SK-MEL-5 (cell line): Measurements from ENCODE around the gene TRERF1. TPM values are rescaled to one million over a fixed set of nuclear protein-coding genes. Genes with fewer than 3 reads are reported as not detected.

ENCODE experiments used
- DNase-seq: peaks from one replicate; pipeline ENCODE4 v3.0.0-alpha.2; 2016; ENCODE audit warnings: low read depth, low spot score
- in situ Hi-C: cut with HindIII; loops from 2 replicates; pipeline ENCODE4 v1.10.0; 2016; ENCODE audit warnings: low sequenced_read_pairs, high pct_unique_total_duplicates, low pct_unique_long_range_greater_than_20kb
- total RNA-seq: library from RNA; depleted of rRNA; stranded (reverse); fragments of >200 nt; shearing (Covaris generic); gene quantifications from 2 replicates; pipeline ENCODE4 v1.2.3, GENCODE V29; 2014

TRERF1 gene
- total RNA-seq, 1 experiment from 2014 or later = 2.3 TPM

DNA sequence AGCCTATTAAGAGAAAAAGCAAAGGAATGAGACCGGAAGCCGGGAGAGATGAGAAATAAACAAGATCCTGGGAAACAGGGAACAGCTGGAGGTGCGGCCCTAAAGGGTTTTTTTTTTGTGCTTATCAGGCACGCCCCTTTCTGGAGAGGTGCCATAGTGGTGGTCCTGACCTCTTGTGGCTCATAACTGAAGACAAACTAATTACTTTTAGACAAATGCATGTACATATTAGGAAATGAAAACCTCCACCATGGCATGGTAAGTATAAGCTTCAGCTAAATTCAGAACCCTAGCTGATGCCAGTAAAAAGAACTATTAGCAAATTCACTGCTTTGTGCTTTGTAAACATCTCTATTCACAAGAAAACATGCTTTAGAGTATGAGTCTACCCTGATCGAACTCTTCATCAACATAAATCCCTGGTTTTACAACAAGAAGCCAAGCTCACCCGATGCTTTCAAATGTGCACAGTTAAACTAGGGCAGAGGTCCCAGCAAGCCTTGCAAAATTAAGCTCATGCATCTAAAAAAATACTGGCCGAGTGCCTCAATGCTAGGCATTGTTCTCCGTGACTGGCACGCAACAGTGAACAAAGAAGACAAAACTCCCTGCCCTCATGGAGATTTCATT lies 137.7 kb downstream of the TRERF1 start:
- DNase-seq = no peak
- in situ Hi-C loops = no loop called here

DNA sequence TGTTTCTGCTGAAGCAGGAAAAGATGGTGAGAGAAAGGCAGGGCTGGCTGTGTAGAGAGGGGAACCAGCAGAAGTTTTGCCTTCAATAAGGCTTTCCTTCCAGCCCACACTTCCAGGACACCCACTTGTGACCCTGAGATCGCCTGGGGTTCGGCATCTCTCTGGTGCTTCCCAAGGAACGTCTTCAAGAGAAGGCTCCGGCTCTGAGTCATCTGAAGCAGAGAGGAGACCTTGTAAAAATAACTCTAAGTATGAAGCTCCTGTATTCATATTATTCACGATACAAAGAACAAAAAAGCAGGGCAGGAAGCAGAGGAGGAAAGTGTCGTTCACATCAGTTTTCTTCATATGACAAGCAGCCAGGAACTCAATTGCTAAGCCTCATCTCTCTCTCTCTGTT lies 138.7 kb downstream of the TRERF1 start:
- DNase-seq = no peak
- in situ Hi-C loops = no loop called here

DNA sequence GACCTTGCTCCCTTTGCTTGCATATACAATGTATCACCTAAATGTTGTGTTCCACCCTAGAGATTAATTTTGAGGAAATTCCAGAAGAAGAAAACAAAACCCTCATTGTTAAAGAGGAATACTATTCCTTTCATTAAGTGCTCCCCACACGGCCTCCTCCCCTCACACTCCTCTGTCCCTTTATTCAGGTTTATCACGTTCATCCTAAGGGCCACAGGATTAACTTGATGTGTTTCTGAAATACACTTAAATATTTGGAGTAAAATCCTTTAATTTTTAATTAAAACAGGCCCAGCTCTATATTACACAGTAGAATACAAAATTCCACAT lies 144.6 kb downstream of the TRERF1 start:
- DNase-seq = peak; percentile 29
- in situ Hi-C loops = no loop called here

DNA sequence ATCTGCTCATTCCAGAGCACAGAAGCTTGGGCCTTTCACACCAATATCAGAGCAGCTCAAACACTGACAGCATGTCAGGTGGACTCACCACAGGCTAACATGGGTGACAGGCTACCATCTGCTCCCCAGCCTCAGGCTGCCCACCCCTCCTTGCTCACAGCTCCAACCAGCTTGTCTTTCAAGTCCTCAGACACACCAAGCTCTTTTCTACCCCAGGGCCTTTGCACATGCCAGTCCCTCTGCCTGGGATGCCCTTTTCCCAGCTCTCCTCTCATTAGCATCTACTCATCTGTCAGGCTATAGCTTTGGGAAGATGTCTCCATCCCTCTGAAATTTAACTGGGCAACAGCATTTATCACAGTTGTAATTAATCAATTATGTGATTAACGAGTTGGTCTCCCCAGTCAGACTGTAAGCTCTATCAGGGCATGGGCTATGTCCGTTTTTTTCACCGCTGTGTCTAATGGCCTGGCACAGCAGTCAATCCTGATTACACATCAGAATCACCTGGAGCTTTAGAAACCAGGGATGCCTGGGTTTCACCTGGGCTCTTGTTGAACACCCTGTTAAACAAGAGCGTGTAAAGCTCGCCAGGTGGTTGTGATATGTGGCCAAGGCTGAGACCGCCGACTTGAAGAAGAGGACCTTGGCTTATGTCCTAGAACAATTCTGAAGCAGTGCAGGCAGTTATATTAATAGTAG lies 145.1 kb downstream of the TRERF1 start:
- no peak for DNase-seq
- in situ Hi-C loops = no loop called here

DNA sequence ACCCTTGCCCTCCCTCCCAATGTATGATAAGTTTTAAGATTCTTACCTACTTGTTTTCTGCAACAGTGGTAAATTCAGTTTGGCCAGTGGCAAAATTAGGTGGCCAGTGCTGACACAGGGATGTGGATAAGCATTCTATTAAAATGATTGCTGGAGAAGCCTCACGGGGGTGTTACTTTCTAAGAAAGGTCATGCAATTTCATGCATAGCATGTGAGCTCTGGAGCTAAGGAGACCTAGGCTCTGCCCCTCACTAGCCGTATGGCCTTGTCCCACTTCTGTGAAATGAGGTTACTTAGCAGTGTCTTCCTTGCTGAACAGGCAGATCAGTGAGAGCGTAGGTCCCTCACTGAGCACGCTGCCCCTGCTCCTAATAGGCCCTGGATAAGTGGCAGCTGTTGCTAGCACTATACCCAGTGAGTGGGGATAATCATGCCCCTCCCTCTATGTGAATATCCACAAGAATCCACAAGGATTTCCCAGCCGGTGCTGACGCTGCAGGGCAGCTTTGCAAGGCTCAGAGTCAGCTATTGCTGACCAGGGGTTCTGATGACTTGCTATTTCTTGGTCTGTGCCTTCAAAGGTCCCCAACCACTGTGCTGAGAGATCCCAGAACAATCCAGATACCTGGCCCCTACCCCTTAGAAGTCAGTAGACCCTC lies 147.5 kb downstream of the TRERF1 start:
- in situ Hi-C loops = no loop called here
- DNase-seq = no peak

DNA sequence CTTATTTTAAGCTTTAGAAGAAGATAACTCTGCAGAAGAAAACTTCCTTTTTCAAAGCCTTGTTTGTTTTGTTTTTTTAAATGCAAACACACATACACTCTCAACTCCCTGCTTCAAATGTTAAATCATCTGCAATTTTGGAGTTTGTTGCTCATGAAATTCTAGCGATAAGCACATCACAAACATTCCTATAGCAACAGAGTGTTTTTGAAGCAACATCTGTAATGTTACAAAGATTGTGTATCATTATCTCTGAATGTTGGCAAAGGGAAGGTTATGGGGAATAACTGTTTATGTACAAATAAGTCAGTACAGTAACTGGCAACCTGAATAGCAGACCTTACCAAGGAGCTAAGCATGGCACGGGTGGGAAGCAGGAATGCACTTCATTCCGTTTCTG lies 149.3 kb downstream of the TRERF1 start:
- DNase-seq = no peak

DNA sequence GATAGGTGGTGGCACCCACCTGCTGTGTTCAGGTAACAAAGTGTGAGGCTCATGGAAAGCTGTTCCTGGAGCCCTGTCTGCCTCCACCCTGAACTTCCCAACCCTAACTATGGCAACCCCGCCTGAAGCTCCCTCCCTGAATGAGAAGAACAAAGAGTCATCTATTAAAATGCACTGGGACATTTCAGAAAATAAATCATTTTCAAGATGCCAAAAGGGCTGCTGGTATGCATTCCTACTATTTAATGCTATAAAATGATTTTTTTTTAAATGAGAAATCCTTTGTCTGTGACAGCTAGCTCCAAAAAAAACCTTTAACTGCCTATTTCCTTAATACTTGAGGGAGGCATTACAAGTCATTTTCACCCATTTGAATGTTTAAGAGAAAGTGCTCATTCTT lies 149.7 kb downstream of the TRERF1 start:
- in situ Hi-C loops = no loop called here
- DNase-seq = no peak

More for the DNA sequence above, 149.3 kb downstream of the TRERF1 start:
- in situ Hi-C loops = no loop called here

DNA sequence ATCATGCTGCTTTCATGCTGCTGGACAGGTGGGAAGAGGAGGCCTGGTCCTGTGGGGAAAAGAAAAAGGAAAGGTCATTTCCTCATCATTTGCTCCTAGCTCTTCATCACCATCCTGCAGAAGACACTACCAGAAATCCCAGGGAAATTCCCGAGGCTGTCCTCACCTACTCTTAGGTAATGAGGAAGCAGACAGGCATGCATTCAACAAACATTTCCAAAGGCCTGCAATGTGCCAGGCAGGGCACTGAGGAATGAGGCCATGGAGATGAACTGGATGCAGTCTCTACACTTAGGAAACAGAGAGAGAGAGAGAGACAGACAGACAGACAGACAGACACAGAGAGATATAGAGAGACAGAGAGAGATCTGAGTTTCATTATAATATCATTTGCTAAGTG lies 151.0 kb downstream of the TRERF1 start:
- no peak for DNase-seq
- in situ Hi-C loops = no loop called here

DNA sequence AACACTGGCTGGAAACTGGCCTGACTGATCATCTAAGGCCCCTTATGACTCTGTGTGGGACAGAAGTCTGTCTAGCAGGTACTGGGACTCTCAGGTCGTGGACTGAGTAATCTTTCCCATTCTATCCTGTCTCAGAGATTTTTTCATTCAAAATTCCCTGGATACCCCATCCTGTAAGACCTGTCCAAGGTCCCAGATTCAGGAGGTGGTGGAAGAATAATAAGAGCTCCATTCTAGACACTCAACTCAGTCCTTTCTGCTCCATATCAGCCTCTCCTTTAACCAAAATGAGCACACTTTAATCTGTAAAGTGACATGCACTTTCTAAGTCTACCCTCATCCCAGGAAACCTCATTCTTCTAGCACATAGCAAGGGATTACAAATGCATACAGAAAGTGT lies 151.5 kb downstream of the TRERF1 start:
- in situ Hi-C loops = no loop called here

DNA sequence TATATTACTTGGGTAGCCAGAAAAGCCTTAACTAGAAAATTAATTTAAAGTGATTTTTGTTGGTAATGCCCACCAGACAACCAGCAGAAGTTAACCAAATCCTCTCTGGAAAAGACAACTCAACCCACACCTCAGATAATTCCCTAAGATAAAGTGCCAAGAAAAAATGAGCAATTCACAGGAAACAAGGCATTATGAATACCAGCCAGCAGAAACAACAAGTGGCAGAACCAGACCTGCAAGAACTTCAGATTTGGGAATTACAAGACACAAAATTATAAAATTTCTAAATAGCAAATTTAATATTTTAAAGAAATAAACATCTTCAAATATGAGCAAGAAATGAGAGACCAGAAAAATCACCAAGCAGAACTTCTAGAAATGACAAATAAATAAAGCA lies 154.1 kb downstream of the TRERF1 start:
- in situ Hi-C loops = no loop called here
- no peak for DNase-seq

More for the DNA sequence above, 151.5 kb downstream of the TRERF1 start:
- no peak for DNase-seq

DNA sequence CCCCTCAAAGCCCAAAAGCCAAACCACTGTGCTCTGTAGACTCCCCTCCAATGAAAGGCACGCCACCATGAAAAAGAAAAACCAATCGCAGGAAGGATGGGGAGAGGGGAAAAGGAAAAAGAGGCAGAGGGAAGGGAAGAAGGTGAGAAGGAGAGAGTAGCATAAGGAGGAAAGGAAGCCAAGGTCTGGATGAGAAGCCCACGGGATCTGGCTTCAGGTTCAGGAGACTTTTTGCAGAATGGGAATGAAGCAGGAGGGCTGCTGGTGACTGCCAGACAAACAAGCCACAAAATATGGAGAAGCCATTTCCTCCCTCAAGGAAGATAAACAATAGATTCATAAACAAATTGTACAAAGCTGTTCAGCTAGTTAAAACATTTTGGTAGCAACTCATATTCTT lies 155.1 kb downstream of the TRERF1 start:
- in situ Hi-C loops = no loop called here
- no peak for DNase-seq

DNA sequence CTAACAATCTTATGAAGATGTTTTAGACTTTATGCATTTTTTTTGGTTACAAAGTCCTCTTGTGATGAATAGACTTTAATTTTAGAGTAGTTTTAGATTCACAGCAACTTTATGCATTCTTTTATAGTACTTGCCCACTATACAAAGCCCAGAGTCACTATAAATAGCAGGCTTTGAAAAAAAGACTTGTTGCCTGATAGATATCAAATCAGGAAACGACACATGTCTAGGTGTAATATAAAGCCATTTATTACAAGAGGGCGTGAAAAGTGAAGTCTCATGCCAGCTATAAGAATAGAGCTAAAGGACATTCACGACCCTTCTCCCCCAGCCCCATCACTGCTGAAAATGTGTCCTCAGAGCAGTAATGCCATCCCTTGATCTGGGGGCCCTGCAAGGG lies 156.0 kb downstream of the TRERF1 start:
- DNase-seq = no peak
- in situ Hi-C loops = no loop called here

DNA sequence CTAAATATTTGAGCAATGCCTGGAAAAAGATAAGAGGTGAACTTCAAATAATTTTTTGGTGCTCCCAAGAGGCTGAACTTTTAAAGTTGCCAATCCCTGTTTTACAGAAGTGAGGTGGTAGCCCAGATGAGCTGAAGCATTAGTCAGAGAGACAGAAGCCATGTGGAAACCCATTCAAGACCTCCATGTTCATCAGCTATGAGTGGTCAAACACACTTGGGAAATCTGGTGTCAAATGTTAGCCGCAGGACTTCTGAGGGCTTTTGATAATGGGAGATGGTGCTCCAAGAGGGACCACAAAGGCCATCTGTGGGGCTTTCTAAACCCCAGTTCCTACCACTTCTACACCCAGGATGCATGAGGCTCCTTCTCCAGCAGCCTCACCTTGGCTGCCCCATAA lies 156.5 kb downstream of the TRERF1 start:
- DNase-seq = no peak
- in situ Hi-C loops = no loop called here

DNA sequence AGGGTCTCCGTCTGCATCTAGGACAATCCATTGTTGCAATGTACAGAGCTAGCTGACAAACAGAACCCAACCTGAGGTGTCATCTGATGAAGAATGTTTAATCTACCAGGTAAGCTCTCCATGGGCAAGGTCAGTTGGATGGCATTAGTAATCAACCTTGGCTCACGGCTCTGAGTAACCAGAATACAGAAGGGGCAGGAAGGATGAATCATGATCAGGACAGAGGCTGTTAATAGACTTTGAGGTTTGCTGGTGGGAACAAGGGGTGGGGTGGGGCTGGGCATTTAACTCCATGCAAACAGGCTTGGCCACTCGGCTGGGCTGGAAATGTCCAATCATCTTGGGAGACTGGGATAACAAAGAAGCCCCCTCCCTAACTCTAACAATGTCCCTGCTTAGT lies 157.0 kb downstream of the TRERF1 start:
- in situ Hi-C loops = no loop called here
- DNase-seq = no peak

DNA sequence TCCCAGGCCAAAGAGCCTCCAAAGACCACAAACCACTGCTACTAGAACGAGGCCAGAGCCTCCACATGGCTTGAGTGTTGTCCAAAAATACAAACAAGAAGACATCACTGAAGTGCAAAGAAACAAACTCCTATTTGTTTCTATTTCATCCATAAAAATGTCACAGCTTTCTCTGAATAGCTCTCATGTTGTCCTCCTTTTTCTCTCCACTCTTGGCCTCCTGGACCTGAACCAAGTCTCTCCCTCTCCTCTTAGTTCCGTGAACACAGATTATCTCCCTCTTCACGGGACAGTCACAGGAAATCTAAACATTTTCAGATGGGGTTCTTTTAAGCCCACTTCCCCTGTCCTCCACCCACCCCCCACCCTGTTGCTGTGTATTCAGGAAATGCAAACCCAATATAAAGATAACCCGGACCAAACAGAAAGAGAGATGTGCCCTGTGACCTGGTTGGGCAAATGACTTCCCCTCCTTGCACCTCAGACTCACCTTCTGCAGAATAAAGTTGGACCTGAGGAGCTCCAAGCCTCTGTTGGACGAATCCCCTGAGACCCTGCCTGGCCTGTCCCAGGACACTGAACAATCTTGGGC lies 158.2 kb downstream of the TRERF1 start:
- in situ Hi-C loops = no loop called here
- DNase-seq = no peak

DNA sequence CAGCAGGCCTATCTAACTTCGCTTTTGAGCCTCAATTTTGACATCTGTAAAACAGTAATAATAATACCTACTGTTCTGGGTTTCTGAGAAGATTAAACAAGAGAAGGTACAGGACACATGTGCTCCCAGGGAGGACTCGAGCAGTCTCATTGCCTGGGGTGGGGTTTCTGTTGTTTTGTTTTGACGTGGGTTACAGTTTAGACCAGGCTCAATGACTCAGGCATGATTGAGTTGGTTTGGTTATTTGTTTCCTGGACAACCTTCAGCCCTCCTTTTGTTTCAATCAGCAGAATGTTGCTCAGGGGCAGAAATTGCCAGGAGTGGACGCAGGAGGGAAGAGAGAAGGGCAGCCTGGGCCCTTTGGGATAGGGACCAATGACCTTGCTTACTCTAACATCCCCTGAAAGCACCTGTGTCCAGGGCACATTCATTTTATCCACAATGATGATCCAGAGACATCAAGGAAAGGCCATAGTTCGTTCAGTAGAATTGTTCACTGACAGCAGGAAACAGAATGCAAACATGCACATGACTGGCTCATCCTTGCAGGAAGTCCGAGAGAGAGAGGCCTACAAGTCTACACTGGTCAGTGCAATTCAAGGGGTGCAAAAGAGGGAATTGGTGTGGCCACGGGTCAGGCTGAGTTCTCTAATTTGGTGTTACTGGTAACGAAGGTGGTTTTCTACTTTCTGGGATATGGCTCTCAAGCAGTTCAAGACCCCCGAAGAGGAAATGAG lies 159.6 kb downstream of the TRERF1 start:
- DNase-seq = no peak
- in situ Hi-C loops = no loop called here

DNA sequence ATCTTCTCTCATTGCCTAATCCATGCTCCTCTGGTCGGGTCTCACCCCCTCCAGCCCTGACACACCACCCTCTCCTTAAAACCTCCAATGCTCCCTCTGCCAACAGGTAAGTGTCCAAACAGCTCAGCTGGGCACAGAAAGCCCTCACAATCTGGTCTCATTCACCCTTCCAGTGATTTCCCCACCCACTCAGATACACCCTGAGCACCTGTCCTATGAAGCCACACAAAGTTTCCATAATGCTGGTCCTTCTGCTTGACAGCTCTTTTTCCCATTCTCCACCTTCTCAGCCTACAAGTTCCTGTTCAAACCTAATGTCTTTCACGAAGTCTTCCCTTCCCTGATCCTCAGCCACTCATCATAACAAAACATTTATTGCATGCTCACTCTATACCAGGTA lies 164.0 kb downstream of the TRERF1 start:
- in situ Hi-C loops = no loop called here
- DNase-seq = no peak

DNA sequence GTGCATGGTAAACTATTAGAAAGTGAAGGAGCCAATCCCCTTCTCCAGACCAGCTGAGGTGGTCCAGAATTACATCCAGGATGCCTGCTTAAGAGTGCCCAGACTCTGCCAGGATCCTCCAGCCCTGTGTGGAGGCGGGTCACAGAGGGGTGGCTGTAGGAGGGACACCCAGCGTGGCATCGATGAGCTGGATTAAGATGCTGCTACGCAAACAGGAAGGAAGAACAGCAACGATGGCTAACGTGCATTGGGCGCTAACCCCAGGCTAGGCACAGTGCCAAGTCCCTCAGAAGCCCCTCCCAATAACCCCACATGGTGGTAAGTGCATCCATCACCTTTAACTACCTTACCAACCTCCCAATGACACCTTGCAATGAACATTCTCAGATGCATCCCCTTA lies 170.2 kb downstream of the TRERF1 start:
- in situ Hi-C loops = no loop called here
- DNase-seq = no peak
